Limb (tissue), 2 donors: ENCODE measurements around the gene UTP4.

Experiments
- DNase-seq, 2 donors: peaks; one replicate each; pipeline ENCODE4 v3.0.0-alpha.2; 2016; ENCODE audit errors: extremely low spot score in 2 of 2

UTP4 gene

DNA sequence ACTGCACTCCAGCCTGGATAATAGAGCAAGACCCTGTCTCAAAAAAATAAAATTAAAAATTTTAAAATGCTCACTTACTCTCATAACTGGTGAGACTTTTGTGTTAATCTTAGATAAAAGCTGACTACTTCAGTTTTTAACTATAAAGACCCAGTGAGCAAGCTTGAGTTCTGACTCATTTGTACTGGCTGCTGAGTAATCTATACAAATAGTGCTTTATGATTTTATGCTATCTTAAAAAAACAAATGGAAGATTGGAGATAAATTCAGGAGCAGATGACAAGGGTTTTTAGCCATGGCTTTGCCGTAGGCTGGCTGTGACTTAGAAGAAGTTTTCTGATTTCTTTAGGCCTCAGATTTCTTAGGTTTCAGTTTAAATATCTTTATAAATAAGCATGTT, 85.0 kb downstream of the UTP4 start:
- no peak for DNase-seq
